ENCODE data around the gene EMX2. TPM values are rescaled to one million over a fixed set of nuclear protein-coding genes. Genes with fewer than 3 reads are reported as not detected.

The EMX2 gene
- total and polyA plus RNA-seq, 2 donors from 2014 or later = 44.9 to 82.8 TPM

- FAIRE-seq = no peak
- Histone ChIP-seq H3K27ac (ENCODE audit: low read depth in 2 of 2, low read length in 2 of 2) (no peak overlapping the region), H3K27me3 (ENCODE audit: control insufficient read depth, insufficient read depth, low read length) (no peaks in the 10 kb centered on the region), H3K9ac (ENCODE audit: low read length in 3 of 3) (no peak overlapping the region), H3K9me3 (ENCODE audit: control insufficient read depth in 2 of 3, insufficient read depth in 1 of 3, low read length in 3 of 3) (no peaks in the 10 kb centered on the region), H3K36me3 (ENCODE audit: control insufficient read depth in 2 of 3, insufficient read depth in 3 of 3, low read length in 3 of 3) (no peaks in the 10 kb centered on the region), H3K4me3 (ENCODE audit: low read length in 3 of 3) (no peak overlapping the region), H3K4me1 (ENCODE audit: control insufficient read depth in 2 of 3, insufficient read depth in 2 of 3, low read depth in 1 of 3, low read length in 3 of 3) (no peaks in the 10 kb centered on the region)
- no peak for TF ChIP-seq CTCF (IDR thresholded peaks at IDR 0.05; ENCODE audit: borderline replicate concordance, extremely low read depth, insufficient read depth)
- intact Hi-C loops (cut with DNase I) = no loop called here
- DNase-seq = no peak
Observed at GRCh38 chr10:117570880-117571279, 28.3 kb downstream of the EMX2 start.

GRCh38 chr10:117574498-117575146 is 32.1 kb downstream of the EMX2 start:
- Histone ChIP-seq H3K27ac (ENCODE audit: low read depth in 2 of 2, low read length in 2 of 2) (no peak overlapping the region), H3K36me3 (ENCODE audit: control insufficient read depth in 2 of 3, insufficient read depth in 3 of 3, low read length in 3 of 3) (no peaks in the 10 kb centered on the region), H3K4me1 (ENCODE audit: control insufficient read depth in 2 of 3, insufficient read depth in 2 of 3, low read depth in 1 of 3, low read length in 3 of 3) (no peaks in the 10 kb centered on the region), H3K9me3 (ENCODE audit: control insufficient read depth in 2 of 3, insufficient read depth in 1 of 3, low read length in 3 of 3) (no peaks in the 10 kb centered on the region), H3K9ac (ENCODE audit: low read length in 3 of 3) (no peak overlapping the region), H3K4me3 (ENCODE audit: low read length in 3 of 3) (no peak overlapping the region), H3K27me3 (ENCODE audit: control insufficient read depth, insufficient read depth, low read length) (no peaks in the 10 kb centered on the region)
- no peak for TF ChIP-seq CTCF (IDR thresholded peaks at IDR 0.05; ENCODE audit: borderline replicate concordance, extremely low read depth, insufficient read depth)
- FAIRE-seq (no peak), DNase-seq (peak in 3 of 5 donors; percentile 49 to 64 (median 51))
- intact Hi-C loops (cut with DNase I) = no loop called here

- FAIRE-seq = no peak
- H3K9ac ChIP-seq (ENCODE audit: low read length in 3 of 3) = no peak overlapping the region
- no peaks in the 10 kb centered on the region for H3K9me3 ChIP-seq (ENCODE audit: control insufficient read depth in 2 of 3, insufficient read depth in 1 of 3, low read length in 3 of 3)
- H3K4me1 ChIP-seq (ENCODE audit: control insufficient read depth in 2 of 3, insufficient read depth in 2 of 3, low read depth in 1 of 3, low read length in 3 of 3) = no peaks in the 10 kb centered on the region
- no peak for TF ChIP-seq CTCF (IDR thresholded peaks at IDR 0.05; ENCODE audit: borderline replicate concordance, extremely low read depth, insufficient read depth)
- no peaks in the 10 kb centered on the region for H3K27me3 ChIP-seq (ENCODE audit: control insufficient read depth, insufficient read depth, low read length)
- no peak overlapping the region for H3K4me3 ChIP-seq (ENCODE audit: low read length in 3 of 3)
- no peak for DNase-seq
- H3K27ac ChIP-seq (ENCODE audit: low read depth in 2 of 2, low read length in 2 of 2) = no peak overlapping the region
- no peaks in the 10 kb centered on the region for H3K36me3 ChIP-seq (ENCODE audit: control insufficient read depth in 2 of 3, insufficient read depth in 3 of 3, low read length in 3 of 3)
- intact Hi-C loops (cut with DNase I) = no loop called here
Observed at GRCh38 chr10:117578490-117578889, 35.9 kb downstream of the EMX2 start.
